Activated CD4-positive, alpha-beta T cell treated with anti-CD3 and anti-CD28 coated beads for 36 hours (primary cell): ENCODE results near the gene RRP1B. TPM values are rescaled to one million over a fixed set of nuclear protein-coding genes. Genes with fewer than 3 reads are reported as not detected.

Experiments used
- ATAC-seq: fragments of 200-7000 bp; cut with Tn5 transposase; one replicate; pipeline ENCODE4 v1.10.0; 2021; ENCODE audit warnings: mild to moderate bottlenecking, moderate library complexity
- CTCF ChIA-PET: fragments of 350-600 bp; sonication (Branson Sonifier 250); formaldehyde crosslinking; loops from one replicate; lab custom pipeline; 2021; ENCODE audit warnings: antibody characterized with exemption; lab: Charles Lee
- POLR2A ChIA-PET: fragments of 350-600 bp; sonication (Branson Sonifier 250); formaldehyde crosslinking; loops from one replicate; lab custom pipeline; 2021; ENCODE audit warnings: antibody characterized with exemption, inconsistent platforms; lab: Charles Lee
- DNase-seq: peaks from one replicate; pipeline ENCODE4 v3.0.0-alpha.2; 2020
- H3K27ac Mint-ChIP-seq: one replicate; pipeline ENCODE4 v1.8.0; 2021; ENCODE audit warnings: mixed read lengths
- H3K27me3 Mint-ChIP-seq: one replicate; pipeline ENCODE4 v1.8.0; 2021; ENCODE audit warnings: mixed read lengths
- H3K36me3 Mint-ChIP-seq: one replicate; pipeline ENCODE4 v1.8.0; 2021; ENCODE audit warnings: low read depth, mixed read lengths
- H3K4me1 Mint-ChIP-seq: one replicate; pipeline ENCODE4 v1.8.0; 2021; ENCODE audit warnings: mixed read lengths
- H3K4me3 Mint-ChIP-seq: one replicate; pipeline ENCODE4 v1.8.0; 2021; ENCODE audit warnings: mild to moderate bottlenecking, moderate library complexity, mixed read lengths
- H3K9me3 Mint-ChIP-seq: one replicate; pipeline ENCODE4 v1.8.0; 2021; ENCODE audit warnings: low read depth, mixed read lengths
- intact Hi-C, 2 experiments: fragments of 100-400 bp; cut with DNase I in 1 of 2; cut with micrococcal nuclease in 1 of 2; formaldehyde crosslinking; loops; one replicate each; pipeline versions ENCODE4 v1.14.2 to v1.15.1; 2022 to 2024; cut with DNase I, micrococcal nuclease
- total RNA-seq, 2 experiments: library from RNA; stranded (reverse); gene quantifications; one replicate each; pipeline ENCODE4 v1.2.3, GENCODE V29; 2021

RRP1B gene
- total RNA-seq, 2 experiments from 2014 or later, result 64.0 to 66.7 TPM

GRCh38 chr21:43728467-43729390 lies 69.4 kb downstream of the RRP1B start:
- ChIA-PET CTCF (interaction anchor here (0.5 to 1.4 kb wide), 5 partner anchors 9 to 211 kb away, joined by 3 to 5 read pairs (median 4); no protein-coding TSS in a partner anchor), POLR2A (interaction anchor here (0.8 to 1.9 kb wide), 2 partner anchors 9 to 329 kb away, joined by 4 to 13 read pairs; no protein-coding TSS in a partner anchor)
- DNase-seq (peak; percentile 90), ATAC-seq (peak; percentile 87)
- intact Hi-C loops, result loop anchor here (1.0 to 5.0 kb wide), 7 partner anchors 9 to 1326 kb away; partner anchors contain the start of genes CSTB (in 2 of the 2), HSF2BP (in 1 of the 2), PDXK (in 1 of the 2) and RRP1 (in 1 of the 2)
- no peaks in the 10 kb centered on the region for H3K27me3 Mint-ChIP-seq
- H3K27ac Mint-ChIP-seq, result peak overlapping the region; percentile 92
- no peaks in the 10 kb centered on the region for H3K9me3 Mint-ChIP-seq
- H3K4me1 Mint-ChIP-seq, result peaks cover 71% of the 10 kb centered on the region
- peaks cover 10% of the 10 kb centered on the region for H3K36me3 Mint-ChIP-seq
- H3K4me3 Mint-ChIP-seq, result peak overlapping the region; percentile 78

- no peak for DNase-seq
- ChIA-PET CTCF (no interaction called here), POLR2A (interaction anchor here (0.6 kb wide), 1 partner anchor 75 kb away, joined by 3 read pairs; no protein-coding TSS in a partner anchor)
- ATAC-seq, result no peak
- Mint-ChIP-seq H3K9me3 (no peaks in the 10 kb centered on the region), H3K4me3 (no peak overlapping the region), H3K27me3 (no peaks in the 10 kb centered on the region), H3K27ac (no peak overlapping the region), H3K36me3 (peaks cover 12% of the 10 kb centered on the region), H3K4me1 (peaks cover 76% of the 10 kb centered on the region)
- intact Hi-C loops, result no loop called here
Observed at GRCh38 chr21:43731476-43731875, 72.1 kb downstream of the RRP1B start.

- ATAC-seq, result no peak
- peaks cover 14% of the 10 kb centered on the region for H3K36me3 Mint-ChIP-seq
- DNase-seq, result no peak
- no peak overlapping the region for H3K27ac Mint-ChIP-seq
- H3K9me3 Mint-ChIP-seq, result no peaks in the 10 kb centered on the region
- ChIA-PET CTCF (no interaction called here), POLR2A (interaction anchor here (0.6 kb wide), 1 partner anchor 75 kb away, joined by 3 read pairs; no protein-coding TSS in a partner anchor)
- H3K4me1 Mint-ChIP-seq, result peaks cover 70% of the 10 kb centered on the region
- no peaks in the 10 kb centered on the region for H3K27me3 Mint-ChIP-seq
- no peak overlapping the region for H3K4me3 Mint-ChIP-seq
- intact Hi-C loops, result no loop called here
Observed at GRCh38 chr21:43731891-43732711, 72.7 kb downstream of the RRP1B start.

GRCh38 chr21:43733060-43733459 lies 73.7 kb downstream of the RRP1B start:
- POLR2A ChIA-PET, result no interaction called here
- Mint-ChIP-seq H3K36me3 (peaks cover 13% of the 10 kb centered on the region), H3K27ac (peak overlapping the region; percentile 92), H3K4me3 (no peak overlapping the region), H3K9me3 (no peaks in the 10 kb centered on the region), H3K4me1 (peaks cover 60% of the 10 kb centered on the region), H3K27me3 (no peaks in the 10 kb centered on the region)
- intact Hi-C loops, result loop anchor here in 1 of 2 experiments (1.0 kb wide), 1 partner anchor 133 kb away; no protein-coding TSS in a partner anchor
- ATAC-seq (no peak), DNase-seq (peak; percentile 23)
- CTCF ChIA-PET, result no interaction called here

DNA sequence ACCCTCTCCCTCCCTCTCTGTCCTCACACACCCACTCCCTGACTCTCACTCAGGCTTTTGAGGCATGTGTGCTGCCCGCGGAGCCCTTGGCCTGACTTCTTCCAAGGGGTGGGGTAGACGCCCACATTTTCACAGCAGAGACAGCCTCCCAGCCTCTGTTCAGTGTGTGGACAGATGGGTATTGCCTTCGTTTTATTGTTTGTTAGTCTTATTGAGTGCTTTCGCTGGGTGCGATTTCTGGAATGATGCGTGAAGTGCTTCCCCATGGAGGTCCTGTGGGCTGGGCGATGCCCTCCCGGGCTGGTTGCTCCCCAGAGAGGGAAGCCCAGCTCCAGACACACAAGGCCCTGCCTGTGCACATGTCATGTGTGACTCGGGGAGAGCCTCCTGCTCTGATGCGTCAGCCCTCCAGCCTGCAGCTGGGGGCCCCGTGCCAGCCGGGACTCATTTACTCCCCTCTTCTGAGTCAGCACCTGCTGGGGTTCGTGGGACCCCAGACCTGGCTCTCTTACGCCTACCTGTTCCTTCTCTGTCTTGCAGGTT lies 74.2 kb downstream of the RRP1B start:
- intact Hi-C loops, result loop anchor here in 1 of 2 experiments (1.0 kb wide), 1 partner anchor 133 kb away; no protein-coding TSS in a partner anchor
- Mint-ChIP-seq H3K4me3 (peak overlapping the region; percentile 37), H3K36me3 (peaks cover 13% of the 10 kb centered on the region), H3K27ac (peak overlapping the region; percentile 92), H3K9me3 (no peaks in the 10 kb centered on the region), H3K27me3 (no peaks in the 10 kb centered on the region), H3K4me1 (peaks cover 55% of the 10 kb centered on the region)
- DNase-seq, result peak; percentile 76
- CTCF ChIA-PET, result no interaction called here
- POLR2A ChIA-PET, result no interaction called here
- peak; percentile 75 for ATAC-seq

- ATAC-seq, result peak; percentile 91
- CTCF ChIA-PET, result interaction anchor here (1.6 kb wide), 1 partner anchor 37 kb away, joined by 3 read pairs; no protein-coding TSS in a partner anchor
- POLR2A ChIA-PET, result interaction anchor here (1.2 kb wide), 1 partner anchor 74 kb away, joined by 4 read pairs; no protein-coding TSS in a partner anchor
- peaks cover 12% of the 10 kb centered on the region for H3K36me3 Mint-ChIP-seq
- peak overlapping the region; percentile 37 for H3K4me3 Mint-ChIP-seq
- peaks cover 50% of the 10 kb centered on the region for H3K4me1 Mint-ChIP-seq
- intact Hi-C loops, result no loop called here
- H3K9me3 Mint-ChIP-seq, result no peaks in the 10 kb centered on the region
- DNase-seq, result peak; percentile 71
- H3K27ac Mint-ChIP-seq, result peak overlapping the region; percentile 57
- H3K27me3 Mint-ChIP-seq, result no peaks in the 10 kb centered on the region
Observed at GRCh38 chr21:43734131-43734927, 75.0 kb downstream of the RRP1B start.

DNA sequence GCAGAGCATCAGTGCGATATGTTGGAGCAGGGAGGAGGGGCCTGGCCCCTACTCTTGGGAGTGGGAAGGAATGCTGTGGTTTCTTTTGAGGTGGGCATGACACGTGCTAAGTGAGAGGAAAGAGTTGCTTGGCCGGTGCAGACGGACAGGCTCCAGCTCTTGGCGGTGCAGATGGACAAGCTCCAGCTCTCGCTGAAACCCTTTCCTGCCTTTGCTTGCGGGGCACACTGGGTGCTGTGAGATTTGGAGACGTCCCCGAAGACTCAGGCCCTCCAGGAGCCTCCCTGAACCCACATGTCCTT lies 75.5 kb downstream of the RRP1B start:
- DNase-seq (no peak), ATAC-seq (no peak)
- H3K4me1 Mint-ChIP-seq, result peaks cover 44% of the 10 kb centered on the region
- H3K4me3 Mint-ChIP-seq, result no peak overlapping the region
- peaks cover 10% of the 10 kb centered on the region for H3K36me3 Mint-ChIP-seq
- ChIA-PET POLR2A (interaction anchor here (1.2 kb wide), 1 partner anchor 74 kb away, joined by 4 read pairs; no protein-coding TSS in a partner anchor), CTCF (interaction anchor here (0.7 to 1.6 kb wide), 2 partner anchors 37 to 177 kb away, joined by 3 read pairs; no protein-coding TSS in a partner anchor)
- H3K27ac Mint-ChIP-seq, result no peak overlapping the region
- H3K27me3 Mint-ChIP-seq, result no peaks in the 10 kb centered on the region
- intact Hi-C loops, result no loop called here
- no peaks in the 10 kb centered on the region for H3K9me3 Mint-ChIP-seq

GRCh38 chr21:43735236-43736091 lies 76.1 kb downstream of the RRP1B start:
- DNase-seq, result no peak
- ChIA-PET CTCF (interaction anchor here (0.7 to 1.6 kb wide), 2 partner anchors 36 to 176 kb away, joined by 3 read pairs; no protein-coding TSS in a partner anchor), POLR2A (interaction anchor here (1.2 kb wide), 1 partner anchor 75 kb away, joined by 4 read pairs; no protein-coding TSS in a partner anchor)
- Mint-ChIP-seq H3K27ac (no peak overlapping the region), H3K4me1 (peaks cover 42% of the 10 kb centered on the region), H3K36me3 (peaks cover 10% of the 10 kb centered on the region), H3K27me3 (no peaks in the 10 kb centered on the region), H3K4me3 (no peak overlapping the region), H3K9me3 (no peaks in the 10 kb centered on the region)
- intact Hi-C loops, result no loop called here
- no peak for ATAC-seq

DNA sequence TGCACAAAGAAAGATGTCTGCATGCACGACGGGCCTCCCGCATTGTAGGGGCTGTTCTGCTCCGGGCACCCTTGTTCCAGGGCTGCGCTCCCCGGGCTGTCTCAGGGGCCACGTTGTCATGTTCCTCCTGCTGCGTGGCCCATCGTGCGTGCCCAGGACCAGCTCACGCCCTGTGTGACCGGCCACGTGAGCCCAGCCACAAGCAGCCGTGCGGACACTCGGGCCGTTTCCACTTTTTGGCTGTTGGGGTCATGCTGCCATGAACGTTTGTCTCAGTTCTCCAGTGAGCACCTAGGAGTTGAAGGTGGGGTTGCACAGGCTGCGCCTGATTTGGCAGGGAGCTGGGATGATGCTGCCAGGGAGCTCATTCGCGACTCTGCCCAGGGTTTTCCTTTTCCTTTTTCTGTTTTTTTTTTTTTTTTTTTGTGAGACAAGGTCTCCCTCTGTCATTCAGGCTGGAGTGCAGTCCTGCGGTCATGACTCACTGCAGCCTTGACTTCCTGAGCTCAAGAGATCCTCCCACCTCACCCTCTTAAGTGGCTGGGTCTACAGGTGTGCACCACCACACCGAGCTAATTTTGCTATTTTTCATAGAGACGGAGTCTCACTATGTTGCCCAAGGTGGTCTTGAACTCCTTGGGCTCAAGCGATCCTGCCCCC lies 77.0 kb downstream of the RRP1B start:
- Mint-ChIP-seq H3K27me3 (no peaks in the 10 kb centered on the region), H3K4me1 (peaks cover 41% of the 10 kb centered on the region), H3K36me3 (peaks cover 10% of the 10 kb centered on the region), H3K27ac (no peak overlapping the region), H3K4me3 (no peak overlapping the region), H3K9me3 (no peaks in the 10 kb centered on the region)
- intact Hi-C loops, result no loop called here
- ChIA-PET CTCF (interaction anchor here (0.6 to 1.3 kb wide), 2 partner anchors 9 to 15 kb away, joined by 3 read pairs; no protein-coding TSS in a partner anchor), POLR2A (no interaction called here)
- ATAC-seq (no peak), DNase-seq (no peak)
